ENCODE results near the gene TMEM115.
A peak's percentile ranks its signal among the peaks of the same experiment; 100 is the strongest.
"Not testable (repeated sequence)": the region's sequence is repeated elsewhere in the genome, so short reads cannot be mapped to it uniquely, and the experiment has no call there.

TMEM115 gene

GRCh38 chr3:50319181-50319893 lies 40.0 kb downstream of the TMEM115 start:
- DNase-seq: no peak

GRCh38 chr3:50318615-50319014 lies 40.7 kb downstream of the TMEM115 start:
- DNase-seq: no peak

- no peak for DNase-seq
These were observed 41.2 kb downstream of the TMEM115 start for GRCh38 chr3:50318163-50318562.

- no peak for DNase-seq
These were observed 42.0 kb downstream of the TMEM115 start for GRCh38 chr3:50317300-50317699.

- DNase-seq: peak in 19 of 56 donors; percentile 20 to 76 (median 42)
These were observed 42.6 kb downstream of the TMEM115 start for GRCh38 chr3:50316657-50317242.

GRCh38 chr3:50314816-50315215 lies 44.5 kb downstream of the TMEM115 start:
- DNase-seq: no peak

- no peak for DNase-seq
These were observed 45.0 kb downstream of the TMEM115 start for GRCh38 chr3:50314342-50314741.

- DNase-seq: not testable (repeated sequence)
These were observed 47.3 kb downstream of the TMEM115 start for GRCh38 chr3:50312041-50312440.

Measured in nucleus accumbens (tissue), 56 donors.